UCSD-AML1 (cell line): ENCODE results near the gene PARD3.
"Not testable (repeated sequence)": the region's sequence is repeated elsewhere in the genome, so short reads cannot be mapped to it uniquely, and the experiment has no call there.

Experiments
- DNase-seq: peaks from one replicate; lab custom pipeline; 2025; ENCODE audit not compliant: unreplicated experiment; lab: John Stamatoyannopoulos, UW

Gene PARD3

DNA sequence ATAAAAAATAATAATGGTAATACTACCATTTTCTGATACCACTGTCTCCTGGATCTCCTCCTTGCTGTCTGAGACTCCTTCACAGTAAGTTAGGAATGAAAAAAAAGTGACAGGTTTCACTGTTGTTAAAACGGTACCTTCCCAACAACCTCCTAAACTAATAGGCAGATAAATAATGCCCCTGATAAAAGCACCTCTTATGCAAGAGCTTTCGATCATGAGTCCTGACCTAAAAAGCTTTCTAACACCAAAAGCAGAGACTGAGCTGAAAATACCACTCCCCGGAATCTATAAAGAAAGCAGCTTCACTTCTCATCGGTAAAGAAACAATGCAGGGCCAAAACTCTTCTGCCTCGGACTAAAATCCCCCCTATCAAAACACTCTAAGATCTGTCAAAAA lies 14.5 kb downstream of the PARD3 start:
- DNase-seq = no peak

DNA sequence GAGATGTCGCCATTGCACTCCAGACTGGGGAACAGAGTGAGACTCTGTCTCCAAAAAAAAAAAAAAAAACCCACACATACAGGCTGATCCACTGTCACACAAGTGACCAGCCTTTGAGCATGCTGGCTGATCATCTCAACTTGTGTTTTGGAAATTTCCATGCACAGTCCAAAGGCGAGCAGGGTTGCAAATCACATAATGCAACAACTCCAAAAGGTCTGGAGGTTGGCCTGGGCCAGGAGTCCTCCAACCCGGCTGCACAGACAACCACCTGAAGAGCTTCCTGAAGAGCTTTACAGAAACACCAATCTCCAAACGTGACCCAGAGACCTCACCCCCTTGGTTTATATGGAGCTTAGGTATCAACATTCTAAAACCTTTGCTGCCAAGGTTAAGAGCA lies 16.4 kb downstream of the PARD3 start:
- no peak for DNase-seq

DNA sequence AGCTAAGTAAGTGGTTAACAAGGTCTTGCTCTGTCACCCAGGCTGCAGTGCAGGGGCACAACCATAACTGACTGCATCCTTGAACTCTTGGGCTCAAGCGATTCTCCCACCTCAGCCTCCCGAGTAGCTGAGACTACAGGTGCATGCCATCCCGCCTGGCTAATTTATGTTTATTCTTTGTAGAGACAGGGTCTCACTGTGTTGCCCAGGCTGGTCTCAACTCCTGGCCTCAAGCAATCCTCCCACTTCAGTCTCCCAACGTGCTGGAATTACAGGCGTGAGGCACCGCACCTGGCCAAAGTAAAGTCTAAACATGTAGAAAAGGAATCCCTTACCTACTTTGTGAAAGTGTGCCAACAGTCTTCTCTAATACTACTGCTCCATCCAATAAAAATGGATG lies 17.9 kb downstream of the PARD3 start:
- DNase-seq = no peak

DNA sequence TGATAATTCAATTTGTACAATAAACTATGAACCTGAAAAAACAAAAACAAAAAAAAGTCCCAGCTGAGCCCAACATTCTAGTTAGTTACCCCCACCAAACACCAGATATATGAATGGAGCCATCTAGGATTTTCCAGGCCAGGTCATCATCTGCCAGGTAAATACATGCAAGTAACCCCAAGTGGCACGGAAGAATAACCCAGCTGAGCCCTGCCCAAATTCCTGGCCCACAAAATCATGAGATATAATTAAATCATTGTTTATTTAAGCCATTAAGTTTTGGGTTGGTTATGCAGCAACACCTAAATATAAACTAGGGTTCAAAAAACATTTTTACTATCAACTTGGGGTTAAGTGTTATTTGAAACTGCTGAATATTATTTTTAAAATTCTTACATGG lies 19.0 kb downstream of the PARD3 start:
- no peak for DNase-seq

DNA sequence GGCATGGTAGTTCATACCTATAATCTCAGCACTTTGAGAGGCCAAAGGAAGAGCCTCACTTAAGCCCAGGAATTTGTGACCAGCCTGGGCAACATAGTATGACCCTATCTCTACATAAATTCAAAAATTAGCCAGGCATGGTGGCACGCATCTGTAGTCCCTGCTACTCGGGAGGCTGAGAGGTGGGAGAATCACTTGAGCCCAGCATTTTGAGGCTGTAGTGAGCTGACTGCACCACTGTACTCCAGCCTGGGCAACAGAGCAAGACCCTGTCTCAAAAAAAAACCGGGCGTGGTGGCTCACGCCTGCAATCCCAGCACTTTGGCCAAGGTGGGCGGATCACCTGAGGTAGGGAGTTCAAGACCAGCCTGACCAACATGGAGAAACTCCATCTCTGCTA lies 19.8 kb downstream of the PARD3 start:
- no peak for DNase-seq

DNA sequence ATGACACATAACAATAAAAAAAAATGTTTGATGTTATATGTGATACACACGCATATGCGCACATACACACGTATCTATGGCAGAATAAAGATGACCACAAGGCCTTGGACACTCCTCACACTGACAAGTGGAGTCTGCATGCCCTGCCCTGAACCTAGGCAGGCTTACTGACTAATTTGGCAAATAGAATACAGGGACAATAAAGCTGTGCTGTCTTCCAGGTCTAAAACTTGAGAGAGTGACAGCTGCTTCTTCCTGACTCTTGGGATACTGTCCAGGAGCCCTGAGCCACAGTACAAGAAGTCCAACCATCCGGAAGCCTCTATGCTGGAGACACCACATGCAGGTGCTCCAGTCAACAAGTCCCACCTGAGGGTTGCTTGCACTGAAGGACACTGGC lies 20.3 kb downstream of the PARD3 start:
- no peak for DNase-seq

DNA sequence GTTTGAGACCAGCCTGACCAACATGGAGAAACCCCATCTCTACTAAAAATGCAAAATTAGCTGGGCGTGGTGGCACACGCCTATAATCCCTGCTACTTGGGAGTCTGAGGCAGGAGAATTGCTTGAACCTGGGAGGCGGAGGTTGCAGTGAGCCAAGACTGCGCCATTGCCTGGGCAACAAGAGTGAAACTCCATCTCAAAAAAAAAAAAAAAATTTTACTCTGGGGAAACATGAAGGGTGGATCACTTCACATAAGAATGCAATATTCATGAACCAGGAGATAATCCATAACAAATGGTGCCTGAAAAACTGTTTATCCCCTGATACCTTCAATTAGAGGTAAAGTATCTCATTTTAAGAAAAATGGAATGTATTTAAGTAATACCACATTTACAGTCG lies 21.5 kb downstream of the PARD3 start:
- not testable (repeated sequence) for DNase-seq

DNA sequence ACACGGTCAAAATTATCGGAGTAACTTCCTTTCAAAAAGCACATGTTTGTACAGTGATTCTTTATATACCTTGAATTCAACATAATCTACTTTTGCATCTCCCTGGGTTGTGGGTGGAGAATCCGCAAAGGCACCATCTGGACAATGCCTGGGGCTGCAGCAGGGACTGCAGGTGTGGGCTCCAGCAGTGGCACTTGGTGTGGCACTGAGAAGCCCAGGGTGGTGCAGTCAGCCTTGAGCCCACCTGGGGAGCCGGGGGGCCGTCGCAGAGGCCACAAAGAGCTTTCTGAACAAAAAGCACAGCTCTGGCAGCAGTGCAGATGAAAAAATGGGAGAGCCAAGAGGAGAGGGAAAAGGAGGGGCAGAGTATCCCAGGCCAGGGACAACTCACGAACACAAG lies 22.2 kb downstream of the PARD3 start:
- no peak for DNase-seq

DNA sequence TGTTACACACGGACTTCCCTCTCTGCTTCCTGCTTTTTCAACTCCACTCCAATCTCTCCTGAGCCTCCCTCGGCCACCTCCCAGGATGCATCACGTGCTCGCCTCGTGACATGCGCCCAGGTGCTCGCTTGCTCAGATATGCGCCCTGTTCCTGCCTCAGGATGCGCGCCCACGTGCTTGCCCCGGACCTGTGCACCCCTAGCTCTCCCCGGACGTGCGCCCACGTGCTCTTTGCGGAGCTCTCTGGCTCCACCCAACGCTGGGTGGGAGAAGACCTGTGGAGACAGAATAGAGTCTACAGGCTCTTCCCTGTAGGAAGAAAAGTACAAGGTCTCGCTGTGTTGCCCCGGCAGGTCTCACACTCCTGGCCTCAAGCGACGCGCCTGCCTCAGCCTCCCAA lies 23.1 kb downstream of the PARD3 start:
- no peak for DNase-seq

DNA sequence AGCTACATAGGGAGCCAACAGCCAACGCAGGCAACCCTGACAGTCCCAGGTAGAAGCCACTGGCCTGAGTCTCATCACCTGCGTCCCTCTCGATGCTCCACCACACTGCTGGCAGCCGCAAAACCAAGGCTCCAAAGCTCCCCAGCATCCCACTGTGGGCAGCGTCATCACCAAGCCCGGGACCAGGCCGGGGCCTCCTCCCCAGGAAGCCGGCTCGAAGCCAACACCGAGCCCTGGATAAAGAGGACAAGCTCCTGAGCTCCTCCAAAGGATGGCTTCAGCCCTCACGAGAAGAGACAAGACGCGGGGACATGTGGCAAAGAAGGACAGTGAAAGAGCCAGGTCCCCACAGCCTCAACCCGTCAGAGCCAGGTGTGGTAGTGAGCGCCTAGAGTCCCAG lies 23.9 kb downstream of the PARD3 start:
- DNase-seq = no peak

DNA sequence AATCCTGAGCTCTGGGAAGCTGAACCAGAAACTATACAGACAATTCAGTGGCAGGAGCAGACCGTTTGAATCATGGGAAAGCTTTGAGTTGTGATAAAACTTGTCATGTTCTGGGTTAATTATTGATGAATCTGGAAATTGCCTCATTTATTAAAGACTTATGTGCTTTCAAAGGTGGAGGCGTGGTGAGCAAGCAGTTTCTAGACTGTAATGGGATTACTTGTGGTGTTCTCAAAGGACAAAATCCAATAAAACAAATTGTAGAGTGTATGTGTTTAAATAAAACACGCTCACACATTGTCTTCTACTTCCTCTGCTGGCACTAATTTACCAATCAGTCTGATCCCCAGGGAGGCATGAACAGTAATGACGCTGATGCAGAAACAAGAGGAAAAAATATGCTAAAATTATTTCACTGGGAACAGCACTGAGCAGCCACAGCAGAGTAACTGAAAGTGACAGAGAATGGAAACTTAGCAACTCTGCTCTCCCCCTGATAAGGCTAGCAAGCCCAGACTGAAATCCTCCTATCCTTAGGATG lies 25.1 kb downstream of the PARD3 start:
- no peak for DNase-seq

DNA sequence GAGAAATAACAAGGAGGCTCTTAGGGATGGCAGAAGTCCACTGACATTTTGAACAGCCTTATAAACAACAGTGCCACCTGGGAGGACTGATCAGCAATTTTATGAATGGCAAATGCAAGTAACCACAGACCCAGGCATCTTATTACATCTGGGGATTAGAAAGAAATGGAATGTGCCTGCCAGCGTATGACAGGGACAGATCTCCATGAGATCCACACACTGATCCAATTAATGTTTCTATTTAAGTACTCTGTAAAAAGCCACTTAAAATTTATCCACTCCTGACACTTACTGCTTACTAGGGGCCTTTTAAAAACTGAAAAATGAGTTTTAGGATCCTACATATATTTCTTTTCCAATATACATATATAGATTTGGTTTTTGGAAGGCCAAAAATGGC lies 28.6 kb downstream of the PARD3 start:
- DNase-seq = no peak

DNA sequence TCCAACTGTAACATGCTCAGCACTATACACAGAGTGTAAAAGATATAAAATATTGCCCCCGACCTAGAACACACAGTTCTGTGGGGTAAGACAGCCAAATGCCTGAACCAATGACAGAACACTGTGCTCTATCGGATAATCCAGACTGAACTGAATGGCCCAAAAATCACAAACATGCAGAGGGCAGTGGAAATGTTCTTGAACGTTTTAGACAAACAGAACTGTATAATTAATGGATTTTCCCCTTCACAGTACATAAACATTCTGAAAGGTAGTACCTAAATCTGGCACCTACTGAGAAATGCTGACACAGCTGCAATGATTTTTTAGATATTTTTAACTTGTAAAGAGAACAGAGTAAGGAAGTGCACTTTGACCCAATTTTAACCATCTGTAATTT lies 33.4 kb downstream of the PARD3 start:
- DNase-seq = no peak

DNA sequence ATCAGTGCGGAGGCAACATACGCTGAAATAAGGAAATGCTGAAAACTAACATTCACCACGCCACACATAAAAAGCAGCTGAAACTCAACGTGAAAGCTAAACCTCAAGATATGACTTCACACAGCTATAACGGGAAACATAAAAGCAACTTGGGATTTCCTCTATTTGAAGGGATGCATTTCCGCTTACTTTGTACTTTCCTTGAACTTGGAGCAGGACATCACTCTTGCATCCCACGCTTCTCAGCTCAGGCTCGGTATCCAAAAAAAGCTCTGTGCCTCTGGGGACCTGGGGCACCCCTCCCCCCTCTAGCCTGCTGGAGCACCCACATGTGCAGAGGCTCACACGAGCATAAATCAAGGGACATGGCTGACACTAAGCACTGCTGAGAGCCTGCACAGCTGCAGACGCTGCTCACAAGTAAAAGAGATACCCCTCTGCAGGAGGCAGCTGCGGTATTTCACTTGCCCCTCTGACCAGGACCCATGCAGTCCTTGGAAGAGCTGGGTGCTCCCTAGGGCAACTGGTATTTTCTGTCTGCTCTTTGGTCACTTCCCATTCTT lies 34.2 kb downstream of the PARD3 start:
- DNase-seq = peak; percentile 21

DNA sequence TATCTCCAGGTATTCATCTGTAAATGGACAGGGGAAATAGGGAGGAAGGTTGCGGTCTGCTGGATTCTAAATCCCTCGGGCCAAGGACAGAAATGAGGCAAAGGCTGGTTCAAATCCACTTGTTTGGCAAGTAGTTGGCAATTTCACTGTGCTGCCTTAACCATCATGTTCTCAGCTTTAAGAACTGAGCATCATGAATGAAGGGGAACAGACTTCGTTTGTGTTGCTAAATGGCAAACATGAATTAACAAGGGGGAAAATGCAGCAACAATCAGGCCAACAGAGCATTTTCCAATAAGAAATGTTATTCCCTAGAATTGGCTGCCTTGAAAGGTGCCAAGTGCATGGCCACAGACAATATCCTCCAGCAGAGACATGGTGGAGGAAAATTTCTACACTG lies 36.9 kb downstream of the PARD3 start:
- DNase-seq = no peak

DNA sequence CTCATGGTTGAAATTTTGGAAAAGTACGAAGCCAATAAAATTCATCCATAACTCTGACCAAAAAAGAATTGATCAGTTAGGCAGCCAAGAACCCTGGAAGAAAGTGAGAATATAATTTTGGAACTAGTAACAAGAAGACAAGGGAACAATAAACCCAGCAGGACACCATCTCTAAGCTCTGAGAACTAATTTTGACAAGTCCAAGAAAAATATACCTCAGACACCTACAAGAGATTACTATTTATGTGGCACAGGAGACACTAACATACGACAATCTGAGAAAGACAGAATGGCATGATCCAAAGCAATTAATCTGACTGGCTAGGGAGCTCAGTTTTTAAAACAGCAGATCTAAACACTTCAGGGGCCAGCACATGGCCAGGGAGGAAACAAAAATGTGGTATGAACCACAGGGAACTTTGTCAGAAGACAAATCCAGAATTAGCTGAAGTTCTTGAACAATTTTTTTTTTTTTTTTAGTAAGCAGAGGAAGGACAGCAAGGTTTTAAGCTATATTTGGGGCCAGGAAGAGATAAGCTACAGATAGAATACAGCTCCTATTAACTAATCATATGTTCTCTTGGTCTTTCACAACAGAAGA lies 38.9 kb downstream of the PARD3 start:
- DNase-seq = no peak

DNA sequence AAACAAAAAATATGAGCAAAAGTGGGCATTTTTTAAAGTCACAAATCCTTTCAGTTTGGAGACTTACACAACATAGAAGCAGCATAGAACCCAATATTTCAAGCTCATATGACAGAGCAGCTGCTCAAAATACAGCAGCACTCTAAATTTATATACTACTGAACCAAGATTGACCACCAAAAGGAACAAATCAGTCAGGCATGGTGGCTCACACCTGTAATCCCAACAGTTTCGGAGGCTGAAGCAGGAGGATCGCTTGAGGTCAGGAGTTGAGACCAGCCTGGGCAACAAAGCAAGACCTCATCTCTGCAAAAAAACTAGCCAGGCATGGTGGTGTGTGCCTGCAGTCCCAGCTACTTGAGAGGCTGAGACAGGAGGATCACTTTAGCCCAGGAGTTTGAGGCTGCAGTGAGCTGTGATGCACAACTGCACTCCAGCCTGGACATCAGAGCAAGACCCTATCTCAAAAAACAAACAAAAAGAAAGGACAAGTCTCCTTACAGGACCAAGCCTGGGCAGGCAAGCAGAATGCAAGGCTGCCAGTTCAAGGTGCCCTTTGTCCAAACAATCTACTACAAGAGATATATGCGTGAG lies 40.0 kb downstream of the PARD3 start:
- no peak for DNase-seq

DNA sequence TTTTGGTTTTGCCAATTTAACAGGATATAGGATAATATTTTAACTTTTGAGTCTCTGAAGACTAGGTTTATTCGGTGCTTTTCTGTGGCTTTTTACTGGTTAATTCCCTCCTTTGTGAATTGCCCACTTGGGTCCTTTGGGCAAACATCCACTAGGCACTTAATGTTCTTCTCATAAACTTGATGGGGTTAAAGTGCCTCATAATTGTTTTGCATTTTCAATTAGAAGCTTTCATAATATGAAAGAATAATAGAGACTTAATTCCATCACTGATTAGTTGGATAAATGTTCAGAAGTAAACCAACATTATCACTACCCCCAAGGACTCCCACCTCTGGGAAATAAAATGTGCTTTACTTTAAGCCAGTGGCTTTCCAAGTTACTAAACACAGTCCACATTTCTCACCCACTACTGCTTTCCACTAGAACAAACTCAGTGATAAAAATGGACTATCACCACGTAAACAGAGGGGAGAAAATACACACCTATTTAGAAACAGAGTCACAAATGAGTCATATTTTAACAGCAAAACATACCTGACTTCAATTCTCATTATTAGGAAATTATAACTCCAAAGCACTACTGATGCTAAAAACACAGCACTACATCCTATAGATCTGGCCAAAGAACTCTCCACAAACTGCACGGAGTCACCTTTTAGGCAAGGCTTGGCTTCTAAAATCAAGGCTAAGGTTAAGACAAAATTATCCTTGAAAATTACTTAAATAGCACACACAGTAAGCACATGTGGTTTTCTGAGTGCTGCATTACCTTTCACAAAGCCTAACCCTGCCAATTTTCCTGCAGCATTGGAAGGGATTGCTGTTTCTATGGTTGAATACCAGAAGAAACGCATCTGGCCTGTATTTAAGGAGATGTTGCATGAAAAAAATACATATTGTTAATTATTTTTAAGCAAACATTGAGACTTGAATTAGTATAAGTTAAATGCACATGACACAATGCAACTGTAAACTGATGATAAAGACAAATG lies 41.2 kb downstream of the PARD3 start:
- no peak for DNase-seq

DNA sequence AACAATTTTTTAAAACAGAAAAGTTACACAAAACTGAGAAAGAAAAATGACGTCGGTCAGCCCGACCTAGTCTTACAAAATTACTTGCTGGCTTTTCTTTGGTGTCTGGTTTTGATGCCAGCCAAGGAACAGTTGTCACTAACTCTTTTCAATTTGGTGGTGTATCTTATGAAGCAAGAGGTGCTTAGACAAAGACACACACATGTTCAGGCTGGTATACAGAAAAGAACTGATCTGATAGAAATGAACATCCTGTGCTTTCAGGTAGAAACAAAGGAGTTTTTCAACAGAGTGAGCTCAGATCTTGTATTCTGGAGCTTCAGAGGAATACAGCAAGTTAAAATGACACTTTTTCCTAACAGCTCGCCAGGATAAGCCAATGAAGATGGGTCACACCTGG lies 43.6 kb downstream of the PARD3 start:
- no peak for DNase-seq

DNA sequence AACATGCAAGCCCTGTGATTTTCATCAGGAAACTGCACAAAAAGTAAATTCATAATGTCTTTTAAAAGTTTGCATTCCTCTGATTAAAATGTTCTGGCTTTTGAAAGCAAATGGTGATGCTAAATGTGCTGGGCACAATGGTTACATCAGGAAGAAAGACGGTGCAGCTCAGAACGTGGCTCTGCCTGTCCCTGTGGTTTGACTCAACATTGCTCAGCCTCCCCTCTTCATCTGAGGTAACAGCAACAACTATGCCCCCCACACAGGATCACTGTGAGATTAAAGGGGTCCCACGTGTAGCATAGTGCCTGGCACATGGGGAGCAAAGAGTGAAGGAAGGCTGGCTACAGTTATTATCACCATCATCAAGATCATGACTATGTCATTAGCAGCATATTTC lies 44.0 kb downstream of the PARD3 start:
- DNase-seq = no peak

DNA sequence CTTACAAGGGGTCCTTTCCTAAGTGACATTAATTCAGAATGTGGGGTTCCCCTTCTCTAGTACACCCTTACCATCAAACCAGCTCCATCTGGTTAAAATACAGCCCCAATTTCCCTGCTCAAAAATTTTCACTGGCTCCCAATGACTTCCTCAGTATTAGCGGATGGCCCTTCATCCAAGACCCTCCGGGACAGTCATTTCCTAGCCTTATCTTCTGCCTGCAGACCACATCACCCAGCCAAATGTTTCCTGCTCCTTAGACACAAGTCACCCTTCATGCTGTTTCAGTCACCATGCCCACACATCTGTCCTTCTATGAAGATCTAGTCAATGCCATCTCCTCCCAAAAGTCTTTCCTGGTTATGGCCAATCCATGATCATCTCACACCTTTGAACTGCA lies 45.2 kb downstream of the PARD3 start:
- no peak for DNase-seq

DNA sequence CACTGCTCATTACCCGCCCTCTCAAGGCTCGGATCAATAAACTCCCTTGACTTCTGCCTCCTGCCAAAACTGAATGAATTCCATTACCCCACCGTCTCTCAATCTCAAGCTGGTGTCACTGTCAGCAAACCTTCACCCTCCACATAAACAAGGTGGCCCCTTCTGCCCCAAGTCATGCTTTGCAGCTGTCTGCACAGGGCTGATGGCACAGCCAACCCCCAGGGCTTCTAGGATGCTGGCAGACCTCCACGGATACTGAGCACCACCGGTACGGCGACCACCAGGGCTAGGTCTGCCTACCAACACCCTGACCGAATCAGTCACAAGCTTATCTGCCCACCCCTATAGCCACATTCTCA lies 46.1 kb downstream of the PARD3 start:
- no peak for DNase-seq
